HG03097 (cell line): Measurements from ENCODE around the gene APC2.

Experiments
- ATAC-seq: cut with Tn5 transposase; IDR thresholded peaks from one replicate; pipeline ENCODE4 v1.9.1; 2021; ENCODE audit not compliant: unreplicated experiment, low FRiP score

The APC2 gene

GRCh38 chr19:1460033-1460995 is 10.4 kb downstream of the APC2 start:
- ATAC-seq, result no peak

GRCh38 chr19:1461862-1462261 is 11.9 kb downstream of the APC2 start:
- no peak for ATAC-seq

DNA sequence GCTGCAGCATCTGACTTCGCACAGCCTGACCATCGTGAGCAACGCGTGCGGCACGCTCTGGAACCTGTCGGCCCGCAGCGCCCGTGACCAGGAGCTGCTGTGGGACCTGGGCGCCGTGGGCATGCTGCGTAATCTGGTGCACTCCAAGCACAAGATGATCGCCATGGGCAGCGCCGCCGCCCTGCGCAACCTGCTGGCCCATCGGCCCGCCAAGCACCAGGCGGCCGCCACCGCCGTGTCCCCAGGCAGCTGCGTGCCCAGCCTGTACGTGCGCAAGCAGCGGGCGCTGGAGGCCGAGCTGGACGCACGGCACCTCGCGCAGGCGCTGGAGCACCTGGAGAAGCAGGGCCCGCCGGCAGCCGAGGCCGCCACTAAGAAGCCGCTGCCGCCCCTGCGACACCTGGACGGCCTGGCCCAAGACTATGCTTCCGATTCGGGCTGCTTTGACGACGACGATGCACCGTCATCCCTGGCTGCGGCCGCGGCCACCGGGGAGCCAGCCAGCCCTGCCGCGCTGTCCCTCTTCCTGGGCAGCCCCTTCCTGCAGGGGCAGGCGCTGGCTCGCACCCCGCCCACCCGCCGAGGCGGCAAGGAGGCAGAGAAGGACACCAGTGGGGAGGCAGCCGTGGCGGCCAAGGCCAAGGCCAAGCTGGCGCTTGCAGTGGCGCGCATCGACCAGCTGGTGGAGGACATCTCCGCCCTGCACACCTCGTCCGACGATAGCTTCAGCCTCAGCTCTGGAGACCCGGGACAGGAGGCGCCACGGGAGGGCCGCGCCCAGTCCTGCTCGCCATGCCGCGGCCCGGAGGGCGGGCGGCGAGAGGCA is 15.5 kb downstream of the APC2 start:
- ATAC-seq, result no peak

DNA sequence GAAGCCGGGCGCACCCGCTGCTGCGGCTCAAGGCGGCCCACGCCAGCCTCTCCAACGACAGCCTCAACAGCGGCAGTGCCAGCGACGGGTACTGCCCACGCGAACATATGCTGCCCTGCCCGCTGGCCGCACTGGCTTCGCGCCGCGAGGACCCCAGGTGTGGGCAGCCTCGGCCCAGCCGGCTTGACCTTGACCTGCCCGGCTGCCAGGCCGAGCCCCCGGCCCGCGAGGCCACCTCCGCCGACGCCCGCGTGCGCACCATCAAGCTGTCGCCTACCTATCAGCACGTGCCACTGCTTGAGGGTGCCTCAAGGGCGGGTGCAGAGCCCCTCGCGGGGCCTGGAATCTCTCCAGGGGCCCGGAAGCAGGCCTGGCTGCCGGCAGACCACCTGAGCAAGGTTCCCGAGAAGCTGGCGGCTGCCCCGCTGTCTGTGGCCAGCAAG is 16.1 kb downstream of the APC2 start:
- ATAC-seq, result no peak

DNA sequence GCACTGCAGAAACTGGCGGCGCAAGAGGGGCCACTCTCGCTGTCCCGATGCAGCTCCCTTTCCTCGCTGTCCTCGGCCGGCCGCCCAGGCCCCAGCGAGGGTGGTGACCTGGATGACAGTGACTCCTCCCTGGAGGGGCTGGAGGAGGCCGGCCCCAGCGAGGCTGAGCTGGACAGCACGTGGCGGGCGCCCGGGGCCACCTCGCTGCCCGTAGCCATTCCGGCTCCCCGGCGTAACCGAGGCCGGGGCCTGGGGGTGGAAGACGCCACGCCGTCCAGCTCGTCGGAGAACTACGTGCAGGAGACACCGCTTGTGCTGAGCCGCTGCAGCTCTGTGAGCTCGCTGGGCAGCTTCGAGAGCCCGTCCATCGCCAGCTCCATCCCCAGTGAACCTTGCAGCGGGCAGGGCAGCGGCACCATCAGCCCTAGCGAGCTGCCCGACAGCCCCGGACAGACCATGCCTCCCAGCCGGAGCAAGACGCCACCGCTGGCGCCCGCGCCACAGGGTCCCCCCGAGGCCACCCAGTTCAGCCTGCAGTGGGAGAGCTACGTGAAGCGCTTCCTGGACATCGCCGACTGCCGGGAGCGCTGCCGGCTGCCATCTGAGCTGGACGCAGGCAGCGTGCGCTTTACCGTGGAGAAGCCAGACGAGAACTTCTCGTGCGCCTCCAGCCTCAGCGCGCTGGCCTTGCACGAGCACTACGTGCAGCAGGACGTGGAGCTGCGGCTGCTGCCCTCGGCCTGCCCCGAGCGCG is 16.7 kb downstream of the APC2 start:
- no peak for ATAC-seq

GRCh38 chr19:1467215-1467489 is 17.2 kb downstream of the APC2 start:
- no peak for ATAC-seq

GRCh38 chr19:1467490-1468273 is 17.8 kb downstream of the APC2 start:
- no peak for ATAC-seq

- ATAC-seq, result no peak
These were observed 18.4 kb downstream of the APC2 start for GRCh38 chr19:1468274-1468820.

- ATAC-seq, result no peak
These were observed 18.9 kb downstream of the APC2 start for GRCh38 chr19:1468821-1469254.

GRCh38 chr19:1469255-1470054 is 19.5 kb downstream of the APC2 start:
- ATAC-seq, result no peak

- ATAC-seq, result no peak
These were observed 20.1 kb downstream of the APC2 start for GRCh38 chr19:1470055-1470304.

DNA sequence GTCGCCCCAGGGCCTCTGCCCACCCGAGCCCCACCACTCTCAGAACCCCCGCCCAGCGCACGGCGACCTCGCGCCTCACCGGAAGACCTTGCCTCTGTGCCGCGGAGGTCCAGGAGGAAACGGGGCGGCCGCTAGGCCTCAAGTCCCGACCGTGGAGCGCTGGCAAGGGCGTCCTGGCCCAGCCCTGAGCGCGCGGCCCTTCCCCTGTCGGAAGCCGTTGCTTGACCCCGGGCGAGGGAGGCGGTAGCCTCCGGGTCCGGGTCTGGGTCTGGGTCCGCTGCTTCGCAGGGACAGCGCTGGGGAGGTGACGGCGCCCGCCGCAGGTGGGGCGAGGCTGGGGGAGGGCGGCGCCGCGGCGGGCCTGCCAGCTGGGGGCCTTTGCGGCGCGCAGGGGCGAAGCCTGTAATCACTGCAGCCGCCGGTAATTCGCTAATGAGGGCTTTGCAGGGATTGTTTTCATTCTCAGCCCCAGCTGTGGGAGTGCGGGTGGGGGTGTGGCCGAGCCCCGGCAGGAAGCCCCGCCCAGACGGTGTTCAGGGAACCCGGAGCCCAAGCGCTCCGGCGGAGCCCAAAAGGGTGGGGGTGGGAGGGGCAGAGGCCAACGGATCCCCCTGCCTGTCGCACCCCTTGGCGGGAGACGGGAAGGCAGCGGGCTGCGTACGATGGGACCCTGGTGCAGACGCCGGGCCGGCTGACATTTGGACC is 20.5 kb downstream of the APC2 start:
- no peak for ATAC-seq

DNA sequence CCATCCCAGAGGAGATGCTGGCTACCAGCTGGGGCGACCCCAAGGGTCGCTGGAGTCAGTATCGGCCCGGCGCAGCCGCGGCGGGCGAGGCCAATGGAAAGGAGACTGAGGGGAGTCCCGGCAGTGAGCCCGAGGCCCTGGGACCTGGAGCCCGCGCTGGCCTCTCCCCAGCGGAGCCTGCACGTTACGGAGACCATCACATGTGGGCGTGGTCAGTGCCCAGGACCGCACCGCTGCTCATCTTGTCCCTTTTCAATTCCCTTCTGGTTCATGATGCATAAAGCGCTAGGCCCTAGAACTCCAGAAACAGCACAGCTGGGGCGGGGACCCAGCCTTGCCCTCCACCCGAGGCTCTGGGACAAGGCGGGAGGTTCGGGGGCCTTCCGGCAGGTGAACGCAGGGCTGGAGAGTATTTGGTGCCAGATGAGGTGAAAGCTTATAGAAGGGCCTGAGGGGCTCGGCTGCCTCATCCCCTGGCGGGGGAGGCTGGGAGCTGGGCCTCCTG is 21.1 kb downstream of the APC2 start:
- ATAC-seq, result no peak

DNA sequence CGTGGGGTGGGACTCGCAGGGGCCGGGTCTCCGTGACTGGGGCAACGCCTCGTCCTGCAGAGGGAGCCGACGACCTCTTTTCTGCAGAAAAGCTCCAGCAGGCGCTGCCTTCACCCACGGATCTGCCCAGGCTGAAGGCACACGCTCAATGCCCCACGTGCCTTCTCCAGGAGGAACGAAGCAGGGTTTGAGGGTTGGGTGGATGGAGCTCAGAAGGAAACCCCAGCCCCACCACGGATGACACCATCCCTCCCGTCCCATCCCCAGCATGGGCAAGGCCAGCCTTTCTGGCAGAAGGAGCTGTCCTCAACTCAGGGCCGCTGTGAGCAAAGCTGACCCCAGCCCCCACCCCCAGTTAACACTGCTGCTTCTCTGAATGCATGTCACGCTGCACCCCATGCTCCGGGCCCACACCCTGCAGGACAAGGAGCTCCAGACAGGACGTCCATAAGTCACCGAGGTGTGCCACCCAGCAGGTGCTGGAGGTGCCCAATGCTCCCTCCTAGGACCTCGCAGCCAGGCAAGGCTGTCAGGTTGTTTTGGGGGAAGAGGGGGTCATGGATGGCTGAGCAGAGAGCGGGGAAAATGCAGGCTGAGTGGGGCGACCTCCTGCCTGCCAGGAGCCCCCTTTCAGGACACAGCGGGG is 21.7 kb downstream of the APC2 start:
- no peak for ATAC-seq

- ATAC-seq, result no peak
These were observed 22.5 kb downstream of the APC2 start for GRCh38 chr19:1472231-1473084.

DNA sequence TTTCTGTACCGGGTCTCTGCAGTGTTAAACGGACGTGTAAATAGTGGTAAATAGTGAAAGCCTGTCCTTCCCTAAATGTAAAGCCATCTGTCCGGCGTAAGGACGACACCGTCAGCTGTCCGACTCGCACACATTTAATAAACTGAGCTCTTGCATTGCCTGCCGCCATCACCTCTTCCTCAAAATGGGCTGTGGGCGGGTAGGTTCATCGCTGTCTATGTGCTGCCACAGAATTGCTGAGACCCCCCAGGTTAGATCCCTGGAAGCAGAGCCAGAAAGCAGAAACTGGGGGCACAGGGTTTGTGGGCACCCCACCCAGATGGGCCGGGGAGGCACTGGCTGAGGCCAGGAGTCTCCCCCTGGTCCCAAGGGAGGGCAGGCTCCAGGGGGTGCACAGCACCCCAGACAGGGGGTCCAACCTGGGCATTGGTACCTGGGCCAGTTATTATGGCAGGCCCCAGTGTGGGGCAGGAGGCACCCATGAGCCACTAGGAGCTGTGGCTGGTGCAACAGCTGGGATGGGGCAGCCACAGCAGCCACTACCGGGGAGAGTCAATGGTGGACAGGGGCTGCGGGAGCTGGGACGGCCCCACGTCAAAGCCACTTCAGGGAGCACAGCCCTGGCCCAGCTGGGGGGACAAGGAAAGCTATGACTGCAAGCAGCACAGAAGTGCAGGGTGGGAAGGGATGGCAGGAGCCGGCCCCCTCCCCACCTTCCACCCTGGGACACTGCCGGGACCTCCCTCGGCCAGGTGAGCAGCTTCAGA is 23.3 kb downstream of the APC2 start:
- ATAC-seq, result no peak
